T-cell (primary cell): ENCODE data around the gene LST1. TPM values are rescaled to one million over a fixed set of nuclear protein-coding genes. Genes with fewer than 3 reads are reported as not detected.
A peak's percentile ranks its signal among the peaks of the same experiment; 100 is the strongest.

Experiments
- ATAC-seq, 4 experiments: fragments of 200-7000 bp in 3 of 4; fragments of 150-1000 bp in 1 of 4; cut with Tn5 transposase; replicated peaks in 1 of 4; 1 replicate in 3 of 4; 2 replicates in 1 of 4; pipeline ENCODE4 v1.10.0; 2021; ENCODE audit warnings: moderate library complexity in 3 of 4, mild to moderate bottlenecking in 2 of 4, moderate number of reproducible peaks in 1 of 4
- CTCF ChIA-PET, 2 donors: fragments of 300-600 bp; sonication (Branson Sonifier 250); formaldehyde crosslinking; loops; one replicate each; lab custom pipeline; 2022; ENCODE audit warnings: antibody characterized with exemption in 2 of 2; lab: Charles Lee
- POLR2A ChIA-PET, 2 donors: fragments of 300-600 bp; sonication (Branson Sonifier 250); formaldehyde crosslinking; loops; one replicate each; lab custom pipeline; 2022; ENCODE audit warnings: antibody characterized with exemption in 2 of 2; lab: Charles Lee
- DNase-seq, 35 experiments: peaks; one replicate each; pipeline versions ENCODE4 v3.0.0 to v3.0.0-alpha.2; 2013 to 2023
- H3K27ac ChIP-seq: one replicate; pipeline ENCODE4 v1.5.1; 2013; ENCODE audit warnings: low read length
- H3K27me3 ChIP-seq, 2 experiments: replicated peaks in 1 of 2; 1 replicate in 1 of 2; 2 replicates in 1 of 2; pipeline versions ENCODE4 v1.6.1 to v1.7.0; 2013; ENCODE audit warnings: low read length in 1 of 2, mixed read lengths in 1 of 2; ENCODE audit not compliant: control insufficient read depth in 2 of 2, insufficient read depth in 2 of 2; ENCODE audit errors: extremely low read depth in 1 of 2
- H3K36me3 ChIP-seq, 2 donors: 1 replicate in 1 of 2; 2 replicates in 1 of 2; pipeline versions ENCODE4 v1.6.1 to v1.7.0; 2013; ENCODE audit warnings: low read length in 1 of 2; ENCODE audit not compliant: control insufficient read depth in 2 of 2, insufficient read depth in 1 of 2; ENCODE audit errors: extremely low read depth in 1 of 2
- H3K4me1 ChIP-seq, 2 experiments: 1 replicate in 1 of 2; 2 replicates in 1 of 2; pipeline versions ENCODE4 v1.6.1 to v1.7.0; 2013; ENCODE audit warnings: low read length in 2 of 2, mixed read lengths in 1 of 2; ENCODE audit not compliant: insufficient read depth in 2 of 2, control insufficient read depth in 1 of 2; ENCODE audit errors: extremely low read depth in 1 of 2
- H3K4me3 ChIP-seq, 2 donors: 1 replicate in 1 of 2; 2 replicates in 1 of 2; pipeline versions ENCODE4 v1.5.1 to v1.7.0; 2013; ENCODE audit warnings: mild to moderate bottlenecking in 2 of 2, low read length in 1 of 2, moderate library complexity in 1 of 2; ENCODE audit not compliant: control insufficient read depth in 1 of 2; ENCODE audit errors: extremely low read depth in 1 of 2
- H3K9me3 ChIP-seq: 2 replicates; pipeline ENCODE4 v1.7.0; 2013
- H3K27ac Mint-ChIP-seq, 2 donors: one replicate each; pipeline ENCODE4 v1.8.0; 2020 to 2021; ENCODE audit warnings: mild to moderate bottlenecking in 2 of 2, mixed read lengths in 2 of 2
- H3K27me3 Mint-ChIP-seq, 2 donors: one replicate each; pipeline ENCODE4 v1.8.0; 2021 to 2022; ENCODE audit warnings: mixed read lengths in 2 of 2
- H3K36me3 Mint-ChIP-seq: one replicate; pipeline ENCODE4 v1.8.0; 2021; ENCODE audit warnings: mixed read lengths
- H3K4me1 Mint-ChIP-seq, 3 donors: one replicate each; pipeline ENCODE4 v1.8.0; 2020 to 2022; ENCODE audit warnings: mixed read lengths in 3 of 3, mild to moderate bottlenecking in 1 of 3
- H3K4me3 Mint-ChIP-seq, 3 donors: one replicate each; pipeline ENCODE4 v1.8.0; 2020 to 2022; ENCODE audit warnings: mild to moderate bottlenecking in 3 of 3, mixed read lengths in 3 of 3, moderate library complexity in 3 of 3
- H3K9me3 Mint-ChIP-seq, 3 donors: one replicate each; pipeline ENCODE4 v1.8.0; 2020 to 2022; ENCODE audit warnings: mixed read lengths in 3 of 3
- WGBS: methylation state at CpG from one replicate; pipeline ENCODE4 v1.1.5; 2013; ENCODE audit warnings: missing lambda C conversion rate; ENCODE audit not compliant: insufficient coverage; 5-methylcytosine and 5-hydroxymethylcytosine counted together
- total RNA-seq, 35 experiments: library from RNA in 6 of 35; stranded (reverse) in 6 of 35; fragments of 120-200 nt in 1 of 35; gene quantifications; one replicate each; pipeline versions ENCODE4 v1.2.1 to v1.2.4 and lab custom pipeline; 2013 to 2026

Gene LST1
- total RNA-seq, 5 donors from 2014 or later (not counting 1 experiment from before 2014, with no cell fraction given), result 13.4 to 28.0 (median 20.4) TPM

DNA sequence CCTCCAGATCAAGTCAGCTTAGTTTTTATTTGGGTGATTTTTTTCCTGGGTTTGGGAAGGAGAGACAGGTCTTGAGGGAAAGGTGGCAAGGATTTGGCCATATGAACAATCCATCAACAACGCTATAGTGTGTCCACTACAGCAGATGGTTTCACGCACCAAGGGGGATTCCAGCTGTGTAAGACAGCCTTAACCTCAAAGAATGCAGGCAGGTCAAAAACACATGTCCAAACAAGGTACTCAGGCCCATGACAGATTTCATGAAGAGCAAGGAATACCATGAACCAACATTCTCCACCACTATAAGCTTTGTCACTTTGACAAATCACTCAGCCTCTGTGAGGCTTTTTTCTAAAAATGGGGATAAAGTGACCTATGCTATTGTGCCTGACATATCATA, 30.9 kb downstream of the LST1 start:
- H3K4me1 ChIP-seq, result peaks cover 31 to 43% of the 10 kb centered on the region in 2 experiments
- WGBS, result 86% methylated on average over 2 of the region's 2 CpGs
- H3K9me3 Mint-ChIP-seq, result no peaks in the 10 kb centered on the region
- H3K27ac ChIP-seq, result no peak overlapping the region
- no peak for DNase-seq
- no peaks in the 10 kb centered on the region for H3K36me3 Mint-ChIP-seq
- no peak for ATAC-seq
- peak overlapping the region in 1 of 3 donors; percentile 79 for H3K4me3 Mint-ChIP-seq
- peaks cover 0 to 2% of the 10 kb centered on the region in 2 experiments for H3K27me3 ChIP-seq
- H3K36me3 ChIP-seq, result no peaks in the 10 kb centered on the region
- H3K4me3 ChIP-seq, result peak overlapping the region in 1 of 2 donors; percentile 69
- no peaks in the 10 kb centered on the region for H3K27me3 Mint-ChIP-seq
- no peaks in the 10 kb centered on the region for H3K9me3 ChIP-seq
- POLR2A ChIA-PET, result interaction anchor here in 1 of 2 donors (0.6 kb wide), 1 partner anchor 252 kb away, joined by 3 read pairs; no protein-coding TSS in a partner anchor
- peaks cover 36 to 53% (median 40%) of the 10 kb centered on the region in 3 donors for H3K4me1 Mint-ChIP-seq
- CTCF ChIA-PET, result interaction anchor here in 1 of 2 donors (0.6 kb wide), 1 partner anchor 1728 kb away, joined by 5 read pairs; no protein-coding TSS in a partner anchor
- peak overlapping the region in 1 of 2 donors; percentile 91 for H3K27ac Mint-ChIP-seq

DNA sequence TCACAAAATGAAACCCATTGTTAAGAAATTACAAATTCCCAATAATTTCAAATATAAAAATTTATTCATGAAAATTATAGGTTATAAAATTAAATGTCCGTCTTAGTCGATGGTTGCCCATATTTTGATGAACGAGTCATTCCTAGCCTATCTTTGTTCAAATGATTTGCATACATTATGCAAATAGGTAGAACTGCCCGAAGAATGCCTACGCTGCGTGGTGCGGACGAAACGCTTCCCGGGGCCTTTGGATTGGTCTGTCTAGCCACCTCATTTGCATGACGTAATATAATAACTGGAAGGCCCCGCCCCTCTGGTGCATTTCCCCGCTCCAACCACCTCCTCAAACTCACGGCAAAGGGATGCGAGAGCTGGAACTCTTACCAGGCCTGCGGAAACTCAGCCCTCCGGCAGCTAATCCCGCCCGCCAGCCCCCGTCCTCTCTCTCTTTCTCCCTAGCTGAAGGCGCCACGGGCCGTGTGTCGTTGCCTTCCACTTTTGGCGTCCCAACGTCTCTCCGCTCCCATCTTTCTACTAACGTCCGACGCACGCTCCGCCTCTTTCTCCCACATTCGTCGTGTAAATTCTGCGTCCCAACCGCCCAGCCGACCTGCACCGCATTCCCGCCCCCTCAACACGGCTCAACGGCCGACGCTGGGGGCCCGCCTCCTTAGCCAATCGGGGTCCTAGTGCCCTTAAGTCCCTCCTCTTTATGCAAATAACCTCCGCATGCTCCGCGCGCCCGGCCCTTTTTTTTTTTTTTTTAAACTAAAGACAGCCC, 33.9 kb downstream of the LST1 start:
- Mint-ChIP-seq H3K27me3 (no peaks in the 10 kb centered on the region), H3K36me3 (peaks cover 18% of the 10 kb centered on the region), H3K4me3 (peak overlapping the region; percentile 75 to 87 (median 83)), H3K27ac (peak overlapping the region; percentile 92 to 95), H3K4me1 (peaks cover 38 to 53% (median 46%) of the 10 kb centered on the region in 3 donors), H3K9me3 (no peaks in the 10 kb centered on the region)
- H3K9me3 ChIP-seq, result no peaks in the 10 kb centered on the region
- DNase-seq (peak; percentile 89 to 98 (median 95)), ATAC-seq (peak; percentile 84 to 89 (median 88))
- peak overlapping the region; percentile 61 to 65 for H3K4me3 ChIP-seq
- WGBS, result under 1% methylated on average over 41 of the region's 50 CpGs
- H3K27me3 ChIP-seq, result no peaks in the 10 kb centered on the region
- H3K27ac ChIP-seq, result peak overlapping the region; percentile 98
- ChIA-PET CTCF (interaction anchor here (0.6 to 1.0 kb wide), 2 partner anchors 26 to 210 kb away, joined by 4 to 10 read pairs; no protein-coding TSS in a partner anchor), POLR2A (interaction anchor here in 1 of 2 donors (0.6 kb wide), 1 partner anchor 46 kb away, joined by 6 read pairs; the partner anchor contains the start of gene CSNK2B)
- peaks cover 6 to 22% of the 10 kb centered on the region in 2 donors for H3K36me3 ChIP-seq
- H3K4me1 ChIP-seq, result peaks cover 31 to 43% of the 10 kb centered on the region in 2 experiments

DNA sequence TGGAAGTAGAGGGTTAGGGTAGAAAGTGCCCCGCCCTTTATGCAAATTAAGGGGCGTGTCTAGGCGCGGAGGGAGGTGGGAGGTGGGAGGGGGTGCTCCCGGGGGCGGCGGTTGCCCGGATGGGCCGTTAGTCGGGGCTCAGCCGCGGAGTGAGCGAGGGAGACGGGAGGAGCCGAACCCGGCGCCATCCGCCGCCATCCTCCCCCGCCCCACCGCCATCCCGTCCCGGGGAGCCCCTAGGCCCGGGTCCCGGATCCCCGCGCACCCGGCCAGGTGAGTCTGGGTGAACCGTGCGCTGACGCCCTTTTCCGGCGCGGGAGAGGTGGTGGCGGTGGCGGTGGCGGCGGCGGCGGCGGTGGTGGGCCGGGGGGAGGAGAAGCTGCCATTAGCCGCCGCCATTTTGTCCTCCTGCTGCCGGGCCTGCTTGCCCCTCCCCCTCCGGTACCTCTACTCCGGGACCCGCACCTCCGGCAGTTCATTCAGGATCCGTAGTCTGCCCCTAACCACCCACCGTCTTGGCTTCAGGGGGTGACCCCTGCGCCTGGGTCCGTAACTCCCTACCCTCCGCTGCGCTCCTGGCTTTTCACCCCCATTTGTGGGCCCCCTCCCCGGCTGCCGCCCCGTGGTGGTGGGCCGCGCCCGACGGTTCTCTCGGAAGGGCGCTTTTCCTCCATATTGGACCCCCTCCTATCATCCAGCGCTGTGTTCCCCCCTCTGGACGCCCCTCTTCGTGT, 34.7 kb downstream of the LST1 start, which contains the start of gene PRRC2A:
TSS of gene PRRC2A (plus strand) at position 130 of the 734 bp plus-strand sequence. CDS start 2,075 bp downstream, outside the sequence.
- H3K36me3 ChIP-seq, result peaks cover 6 to 30% of the 10 kb centered on the region in 2 donors
- Mint-ChIP-seq H3K27ac (peak within 1 kb of the TSS; percentile 95 to 96), H3K9me3 (no peaks in the 10 kb centered on the region), H3K27me3 (no peaks in the 10 kb centered on the region), H3K36me3 (peaks cover 24% of the 10 kb centered on the region), H3K4me1 (peaks cover 30 to 46% (median 39%) of the 10 kb centered on the region in 3 donors), H3K4me3 (peak within 1 kb of the TSS; percentile 75 to 87 (median 83))
- H3K4me3 ChIP-seq, result peak within 1 kb of the TSS; percentile 65 to 67
- DNase-seq (peak in 13 of 35 experiments; percentile 60 to 97 (median 86)), ATAC-seq (peak in 3 of 4 experiments; percentile 35 to 39 (median 38))
- H3K27ac ChIP-seq, result peak within 1 kb of the TSS; percentile 98
- peaks cover 24 to 36% of the 10 kb centered on the region in 2 experiments for H3K4me1 ChIP-seq
- POLR2A ChIA-PET, result no interaction called here
- WGBS, result 0% methylated on average over 28 of the region's 67 CpGs
- H3K27me3 ChIP-seq, result no peaks in the 10 kb centered on the region
- H3K9me3 ChIP-seq, result no peaks in the 10 kb centered on the region
- CTCF ChIA-PET, result interaction anchor here in 1 of 2 donors (0.6 to 1.4 kb wide), 4 partner anchors 41 to 209 kb away, joined by 3 to 10 read pairs (median 4); no protein-coding TSS in a partner anchor

DNA sequence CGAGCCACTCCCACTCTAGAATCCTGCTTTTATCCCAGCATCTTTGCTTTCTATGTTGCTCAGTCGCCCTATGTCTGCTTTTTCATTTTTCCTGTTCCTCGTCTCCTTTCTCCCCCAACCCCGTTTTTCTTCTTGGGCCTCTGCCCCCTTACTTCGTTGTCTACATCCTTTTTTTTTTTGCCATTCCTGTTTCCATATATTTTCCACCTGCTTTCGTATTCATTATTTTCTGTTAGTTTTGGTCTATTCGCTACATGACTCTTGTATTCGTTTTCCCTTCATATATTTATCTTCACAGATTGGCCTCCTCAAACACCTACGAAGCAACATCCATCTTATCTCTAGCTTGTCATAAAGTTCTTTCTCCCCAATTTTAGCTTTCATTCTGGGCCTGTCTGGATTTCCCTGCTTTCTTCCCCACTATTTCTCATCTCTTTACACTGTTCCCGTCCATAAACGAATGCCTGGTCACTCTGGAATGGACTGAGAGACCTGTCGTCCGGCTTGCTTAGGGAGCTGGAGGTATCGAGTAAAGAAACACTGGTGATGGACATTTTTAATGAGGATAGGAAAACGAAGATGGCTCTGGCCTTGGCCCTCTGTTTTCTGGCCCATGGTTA, 35.4 kb downstream of the LST1 start:
- Histone ChIP-seq H3K27ac (peak overlapping the region; percentile 85), H3K9me3 (no peaks in the 10 kb centered on the region), H3K4me3 (peak overlapping the region; percentile 65 to 67), H3K36me3 (peaks cover 6 to 36% of the 10 kb centered on the region in 2 donors), H3K4me1 (peaks cover 21 to 29% of the 10 kb centered on the region in 2 experiments), H3K27me3 (no peaks in the 10 kb centered on the region)
- ChIA-PET CTCF (interaction anchor here in 1 of 2 donors (0.6 to 1.4 kb wide), 3 partner anchors 40 to 209 kb away, joined by 3 to 4 read pairs (median 3); no protein-coding TSS in a partner anchor), POLR2A (interaction anchor here in 1 of 2 donors (0.6 kb wide), 1 partner anchor 78 kb away, joined by 3 read pairs; no protein-coding TSS in a partner anchor)
- no peak for ATAC-seq
- no peaks in the 10 kb centered on the region for H3K9me3 Mint-ChIP-seq
- H3K36me3 Mint-ChIP-seq, result peaks cover 29% of the 10 kb centered on the region
- H3K27me3 Mint-ChIP-seq, result no peaks in the 10 kb centered on the region
- DNase-seq, result peak in 1 of 35 experiments; percentile 6
- WGBS, result 27% methylated on average over 10 of the region's 15 CpGs
- peak overlapping the region; percentile 75 to 87 (median 83) for H3K4me3 Mint-ChIP-seq
- H3K4me1 Mint-ChIP-seq, result peaks cover 23 to 39% (median 32%) of the 10 kb centered on the region in 3 donors
- peak overlapping the region; percentile 93 to 96 for H3K27ac Mint-ChIP-seq

DNA sequence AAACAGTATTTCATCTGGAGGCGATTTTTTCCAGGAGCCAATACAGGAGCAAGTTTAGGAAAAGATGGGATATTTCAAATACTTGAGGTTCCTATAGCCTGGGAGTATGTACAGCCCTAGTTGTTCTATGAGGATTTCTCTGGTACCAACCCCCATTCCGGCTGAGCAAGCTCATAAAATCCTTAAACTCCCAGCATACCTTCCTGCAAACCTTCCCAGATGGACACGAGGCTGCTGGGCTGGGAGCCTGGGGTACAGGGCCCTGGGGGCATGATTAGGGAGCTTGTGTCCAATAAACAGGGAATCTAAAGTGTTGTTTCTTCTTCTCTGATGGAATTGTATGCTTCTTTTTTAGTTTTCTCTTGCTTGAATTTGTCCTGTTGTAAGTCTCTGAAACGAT, 35.9 kb downstream of the LST1 start:
- peak overlapping the region; percentile 93 to 96 for H3K27ac Mint-ChIP-seq
- peak overlapping the region; percentile 75 to 87 (median 83) for H3K4me3 Mint-ChIP-seq
- no peaks in the 10 kb centered on the region for H3K27me3 Mint-ChIP-seq
- H3K4me3 ChIP-seq, result no peak overlapping the region
- H3K4me1 Mint-ChIP-seq, result peaks cover 18 to 34% (median 26%) of the 10 kb centered on the region in 3 donors
- ChIA-PET CTCF (interaction anchor here in 1 of 2 donors (1.4 kb wide), 1 partner anchor 208 kb away, joined by 3 read pairs; no protein-coding TSS in a partner anchor), POLR2A (interaction anchor here in 1 of 2 donors (0.6 kb wide), 1 partner anchor 79 kb away, joined by 3 read pairs; no protein-coding TSS in a partner anchor)
- WGBS, result 30% methylated on average over 1 of the region's 4 CpGs
- no peaks in the 10 kb centered on the region for H3K9me3 Mint-ChIP-seq
- H3K36me3 Mint-ChIP-seq, result peaks cover 32% of the 10 kb centered on the region
- no peaks in the 10 kb centered on the region for H3K9me3 ChIP-seq
- peak overlapping the region; percentile 85 for H3K27ac ChIP-seq
- peaks cover 6 to 42% of the 10 kb centered on the region in 2 donors for H3K36me3 ChIP-seq
- peaks cover 15 to 25% of the 10 kb centered on the region in 2 experiments for H3K4me1 ChIP-seq
- no peaks in the 10 kb centered on the region for H3K27me3 ChIP-seq
- ATAC-seq (no peak), DNase-seq (no peak)
